HepG2 (cell line): ENCODE data around the gene ZCCHC24. TPM values are rescaled to one million over a fixed set of nuclear protein-coding genes. Genes with fewer than 3 reads are reported as not detected.

Experiments
- ATAC-seq: fragments of 200-7000 bp; cut with Tn5 transposase; 3 replicates; pipeline ENCODE4 v1.9.1; 2020; ENCODE audit warnings: mild to moderate bottlenecking, moderate library complexity
- BruUV-seq: library from RNA; stranded (reverse); fragments of 400-500 nt; replicated peaks from 2 replicates; lab custom pipeline; 2021; lab: Mats Ljungman, UMichigan
- CTCF ChIA-PET: fragments of 300-600 bp; formaldehyde crosslinking; extraction: SDS; loops from one replicate; lab custom pipeline; 2021; ENCODE audit warnings: low total read pairs, inconsistent platforms, low intra/inter-chr PET ratio; lab: Yijun Ruan, JAX
- POLR2A ChIA-PET: fragments of 350-600 bp; sonication (Branson Sonifier 250); formaldehyde crosslinking; loops from one replicate; lab custom pipeline; 2020; ENCODE audit warnings: antibody characterized with exemption, inconsistent platforms; lab: Yijun Ruan, JAX
- DNase-seq: peaks from one replicate; pipeline ENCODE4 v3.0.0-alpha.2; 2015; ENCODE audit warnings: low spot score
- FAIRE-seq: peaks from 3 replicates; lab custom pipeline; 2011; peaks lifted over from hg19 to GRCh38; lab: Jason Lieb, UNC
- H2AFZ ChIP-seq: one replicate; pipeline ENCODE4 v1.6.1; 2011; ENCODE audit warnings: low read length, inconsistent platforms
- H3K27ac ChIP-seq: fragments of 300-600 bp; 3 replicates; pipeline ENCODE4 v1.8.0; 2011; ENCODE audit warnings: mixed run types, mild to moderate bottlenecking, mixed read lengths, low read length, inconsistent platforms; ENCODE audit not compliant: insufficient read depth; ENCODE audit errors: extremely low read length
- H3K27me3 ChIP-seq, 2 experiments: fragments of 200-600 bp in 1 of 2; 2 replicates in 1 of 2; 3 replicates in 1 of 2; pipeline versions ENCODE4 v1.6.0 to v1.8.0; 2011; ENCODE audit warnings: low read length in 2 of 2, mild to moderate bottlenecking in 2 of 2, moderate library complexity in 2 of 2, inconsistent platforms in 1 of 2; ENCODE audit not compliant: insufficient read depth in 2 of 2, control insufficient read depth in 1 of 2
- H3K36me3 ChIP-seq, 2 experiments: fragments of 200-600 bp in 1 of 2; replicated peaks in 1 of 2; 2 replicates in 1 of 2; 3 replicates in 1 of 2; pipeline versions ENCODE4 v1.5.1 to v1.8.0; 2011; ENCODE audit warnings: low read length in 2 of 2, inconsistent platforms in 1 of 2; ENCODE audit not compliant: insufficient read depth in 2 of 2, control insufficient read depth in 1 of 2
- H3K4me1 ChIP-seq: 2 replicates; pipeline ENCODE4 v1.5.1; 2012; ENCODE audit warnings: low read length, inconsistent platforms; ENCODE audit not compliant: insufficient read depth
- H3K4me2 ChIP-seq: 2 replicates; pipeline ENCODE4 v1.6.0; 2011; ENCODE audit warnings: low read depth, low read length, inconsistent platforms
- H3K4me3 ChIP-seq, 3 experiments: fragments of 200-600 bp in 1 of 3; sonication (generic), shearing (Covaris generic) in 1 of 3; replicated peaks in 1 of 3; 2 replicates each; pipeline ENCODE4 v1.5.1; 2011 to 2016; ENCODE audit warnings: low read length in 3 of 3, inconsistent platforms in 2 of 3, low read depth in 2 of 3, mild to moderate bottlenecking in 2 of 3, control low read depth in 1 of 3, mixed read lengths in 1 of 3; ENCODE audit not compliant: insufficient read depth in 1 of 3
- H3K79me2 ChIP-seq: one replicate; pipeline ENCODE4 v1.6.1; 2011; ENCODE audit warnings: low read length, inconsistent platforms; ENCODE audit not compliant: insufficient read depth
- H3K9ac ChIP-seq: 2 replicates; pipeline ENCODE4 v1.6.0; 2011; ENCODE audit warnings: mild to moderate bottlenecking, low read depth, low read length, inconsistent platforms; ENCODE audit not compliant: insufficient read depth
- H3K9me3 ChIP-seq: 2 replicates; pipeline ENCODE4 v1.5.1; 2012; ENCODE audit warnings: mild to moderate bottlenecking, low read length
- H4K20me1 ChIP-seq: 2 replicates; pipeline ENCODE4 v1.6.0; 2011; ENCODE audit warnings: inconsistent platforms, mild to moderate bottlenecking, low read length, moderate library complexity; ENCODE audit not compliant: insufficient read depth
- BRD4 ChIP-seq: sonication (generic); formaldehyde crosslinking; IDR thresholded peaks from 2 replicates; pipeline ENCODE4 v1.4.0; 2020; ENCODE audit warnings: missing genetic modification reagents
- CSRNP2 ChIP-seq: sonication (generic); formaldehyde crosslinking; conservative IDR thresholded peaks from 2 replicates; pipeline ENCODE4 v1.8.0; 2022; ENCODE audit warnings: low read depth, missing genetic modification reagents
- KLF15 ChIP-seq: sonication (generic); formaldehyde crosslinking; IDR thresholded peaks from 2 replicates; pipeline ENCODE4 v1.8.1; 2023; ENCODE audit warnings: borderline replicate concordance, mild to moderate bottlenecking, inconsistent platforms, missing genetic modification reagents, mixed read lengths
- PATZ1 ChIP-seq: sonication (generic); formaldehyde crosslinking; IDR thresholded peaks from 2 replicates; pipeline ENCODE4 v1.4.0; 2020; ENCODE audit warnings: missing genetic modification reagents
- SATB2 ChIP-seq: sonication (generic); formaldehyde crosslinking; IDR thresholded peaks from 2 replicates; pipeline ENCODE4 v1.5.0; 2020; ENCODE audit warnings: missing genetic modification reagents
- TP53 ChIP-seq: sonication (generic); formaldehyde crosslinking; conservative IDR thresholded peaks from 2 replicates; pipeline ENCODE4 v1.4.0; 2020; ENCODE audit warnings: missing genetic modification reagents
- UBTF ChIP-seq: sonication (generic); formaldehyde crosslinking; IDR thresholded peaks from 2 replicates; pipeline ENCODE4 v1.4.0; 2020; ENCODE audit warnings: mild to moderate bottlenecking, missing genetic modification reagents
- ZBTB38 ChIP-seq: sonication (generic); formaldehyde crosslinking; IDR thresholded peaks from 2 replicates; pipeline ENCODE4 v1.5.1; 2020; ENCODE audit warnings: mild to moderate bottlenecking, missing genetic modification reagents
- ZGPAT ChIP-seq: IDR thresholded peaks from 2 replicates; pipeline ENCODE4 v1.6.1; 2016; ENCODE audit warnings: mild to moderate bottlenecking
- ZNF629 ChIP-seq: sonication (generic); formaldehyde crosslinking; conservative IDR thresholded peaks from 2 replicates; pipeline ENCODE4 v1.5.0; 2020; ENCODE audit warnings: missing genetic modification reagents
- WGBS: methylation state at CpG from one replicate; pipeline ENCODE4 v1.1.6; 2017; ENCODE audit warnings: low lambda C conversion rate; 5-methylcytosine and 5-hydroxymethylcytosine counted together
- in situ Hi-C: cut with HindIII; loops from 2 replicates; pipeline ENCODE4 v1.10.0; 2017; ENCODE audit warnings: low pct_unique_long_range_greater_than_20kb; ENCODE audit not compliant: extremely low pct_ligation_motif_present
- intact Hi-C: fragments of 100-400 bp; cut with micrococcal nuclease; formaldehyde crosslinking; loops from one replicate; pipeline ENCODE4 v1.10.0; 2022; ENCODE audit not compliant: unreplicated experiment
- polyA plus RNA-seq, 8 experiments: library from polyadenylated mRNA; depleted of rRNA in 3 of 8; stranded (reverse) in 7 of 8; unstranded in 1 of 8; fragments of >200 nt; fragmentation: Illumina TruSeq in 4 of 8; extraction: Trizol in 4 of 8; gene quantifications; 2 replicates each; pipeline versions ENCODE4 v1.2.1 to v1.2.3, GENCODE V29; 2011 to 2016; ENCODE audit warnings: low read depth in 4 of 8, missing spikeins in 1 of 8, mixed read lengths in 1 of 8; ENCODE audit not compliant: insufficient read depth in 1 of 8
- total RNA-seq, 5 experiments: library from RNA; depleted of rRNA; stranded (reverse); fragments of >200 nt; fragmentation: Illumina TruSeq; extraction: Trizol; gene quantifications; 2 replicates each; pipeline ENCODE4 v1.2.3, GENCODE V29; 2016; ENCODE audit warnings: low read depth in 1 of 5

Gene ZCCHC24
- total and polyA plus RNA-seq, 2 of the 13 experiments (the other 11 are each of a cell fraction or from before 2014, with no cell fraction given): 3.1 to 7.9 TPM

- in situ Hi-C loops (no loop called here), intact Hi-C loops (no loop called here)
- peaks cover 17% of the 10 kb centered on the region for H3K4me1 ChIP-seq
- ATAC-seq: no peak
- ChIA-PET CTCF (no interaction called here), POLR2A (no interaction called here)
- no peak for DNase-seq
- no peak overlapping the region for H2AFZ ChIP-seq
- H3K27me3 ChIP-seq: no peaks in the 10 kb centered on the region
- H3K4me3 ChIP-seq: no peak overlapping the region
- no peaks in the 10 kb centered on the region for H4K20me1 ChIP-seq
- peaks cover 0 to 3% of the 10 kb centered on the region in 2 experiments; a peak in 1 of 5 replicates for H3K36me3 ChIP-seq
- no peak for FAIRE-seq
- 95% methylated on average over 12 of the region's 13 CpGs for WGBS
- no peak overlapping the region for H3K4me2 ChIP-seq
- H3K9ac ChIP-seq: no peak overlapping the region
- H3K27ac ChIP-seq: no peak overlapping the region
- BruUV-seq: no TSS peak
- 0 out of 2 replicates have a peak, but pooled peaks have one; percentile 21 for TF ChIP-seq ZNF629
- no peak for TF ChIP-seq ZBTB38 (CRISPR knock-in tag)
- no peaks in the 10 kb centered on the region for H3K79me2 ChIP-seq
- H3K9me3 ChIP-seq: no peaks in the 10 kb centered on the region
These were observed 26.4 kb downstream of the ZCCHC24 start for GRCh38 chr10:79418886-79419595.

GRCh38 chr10:79418274-79418673 is 27.1 kb downstream of the ZCCHC24 start:
- intact Hi-C loops: no loop called here
- no peak overlapping the region for H3K4me3 ChIP-seq
- TF ChIP-seq KLF15 (no peak), ZGPAT (CRISPR knock-in tag) (no peak), BRD4 (CRISPR knock-in tag) (no peak), CSRNP2 (CRISPR knock-in tag) (no peak), SATB2 (no peak), UBTF (CRISPR knock-in tag) (no peak), TP53 (CRISPR knock-in tag) (no peak), PATZ1 (no peak)

More at GRCh38 chr10:79418274-79418673, 27.1 kb downstream of the ZCCHC24 start:
- Histone ChIP-seq H3K9ac (no peak overlapping the region), H3K27ac (no peak overlapping the region), H3K4me2 (no peak overlapping the region), H3K36me3 (peaks cover 0 to 3% of the 10 kb centered on the region in 2 experiments; a peak in 1 of 5 replicates), H3K4me1 (peaks cover 15% of the 10 kb centered on the region), H2AFZ (no peak overlapping the region), H4K20me1 (no peaks in the 10 kb centered on the region), H3K9me3 (no peaks in the 10 kb centered on the region), H3K27me3 (no peaks in the 10 kb centered on the region), H3K79me2 (no peaks in the 10 kb centered on the region)
- ChIA-PET POLR2A (no interaction called here), CTCF (no interaction called here)
- no peak for FAIRE-seq
- DNase-seq: no peak
- no TSS peak for BruUV-seq
- WGBS: 78% methylated on average over 6 of the region's 6 CpGs
- in situ Hi-C loops: no loop called here
- no peak for ATAC-seq
